Omental fat pad (tissue), 4 donors: Measurements from ENCODE around the gene WDR70. TPM values are rescaled to one million over a fixed set of nuclear protein-coding genes. Genes with fewer than 3 reads are reported as not detected.

ENCODE experiments used
- ATAC-seq: fragments of 150-250 bp; one replicate; pipeline ENCODE4 v1.9.1; 2016; ENCODE audit warnings: mild to moderate bottlenecking, moderate library complexity; ENCODE audit not compliant: low FRiP score
- DNase-seq: peaks from one replicate; pipeline ENCODE4 v3.0.0-alpha.2; 2019; ENCODE audit warnings: low spot score
- CTCF ChIP-seq, 3 donors: fragments of 450-650 bp; IDR thresholded peaks; one replicate each; pipeline ENCODE4 v1.5.1; 2016 to 2017; ENCODE audit warnings: antibody characterized with exemption in 3 of 3, mild to moderate bottlenecking in 3 of 3, moderate library complexity in 2 of 3
- total RNA-seq, 4 donors: library from RNA; depleted of rRNA; stranded (reverse); fragments of >200 nt; gene quantifications; one replicate each; pipeline ENCODE4 v1.1.0, GENCODE V29; 2016

Gene WDR70
- total RNA-seq, 4 donors from 2014 or later = 17.4 to 37.7 (median 24.0) TPM

- ATAC-seq = no peak
- no peak for TF ChIP-seq CTCF (IDR thresholded peaks at IDR 0.05)
- DNase-seq = no peak
Measured at GRCh38 chr5:37532976-37533740, 154.0 kb downstream of the WDR70 start.

GRCh38 chr5:37533851-37534250, 154.7 kb downstream of the WDR70 start:
- DNase-seq (no peak), ATAC-seq (no peak)
- TF ChIP-seq CTCF (IDR thresholded peaks at IDR 0.05) = no peak

- no peak for DNase-seq
- no peak for TF ChIP-seq CTCF (IDR thresholded peaks at IDR 0.05)
- no peak for ATAC-seq
Measured at GRCh38 chr5:37539459-37539858, 160.3 kb downstream of the WDR70 start.

GRCh38 chr5:37543216-37543615, 164.1 kb downstream of the WDR70 start:
- TF ChIP-seq CTCF (IDR thresholded peaks at IDR 0.05) = no peak
- no peak for DNase-seq
- ATAC-seq = no peak

- ATAC-seq (no peak), DNase-seq (no peak)
- TF ChIP-seq CTCF (IDR thresholded peaks at IDR 0.05) = no peak
Measured at GRCh38 chr5:37549411-37549810, 170.3 kb downstream of the WDR70 start.

- TF ChIP-seq CTCF (IDR thresholded peaks at IDR 0.05) = no peak
- no peak for DNase-seq
- ATAC-seq = no peak
Measured at GRCh38 chr5:37552161-37552560, 173.0 kb downstream of the WDR70 start.
